T-helper 1 cell (primary cell): ENCODE data around the gene RNF215.

Experiments used
- DNase-seq, 5 donors: peaks; one replicate each; pipeline ENCODE4 v3.0.0-alpha.2; 2012 to 2020
- total RNA-seq, 4 donors: gene quantifications; one replicate each; lab custom pipeline; 2026; lab: John Stamatoyannopoulos, UW

RNF215 gene
- total RNA-seq, result 3.9 to 6.7 (median 5.5) reads per million in 4 donors

DNA sequence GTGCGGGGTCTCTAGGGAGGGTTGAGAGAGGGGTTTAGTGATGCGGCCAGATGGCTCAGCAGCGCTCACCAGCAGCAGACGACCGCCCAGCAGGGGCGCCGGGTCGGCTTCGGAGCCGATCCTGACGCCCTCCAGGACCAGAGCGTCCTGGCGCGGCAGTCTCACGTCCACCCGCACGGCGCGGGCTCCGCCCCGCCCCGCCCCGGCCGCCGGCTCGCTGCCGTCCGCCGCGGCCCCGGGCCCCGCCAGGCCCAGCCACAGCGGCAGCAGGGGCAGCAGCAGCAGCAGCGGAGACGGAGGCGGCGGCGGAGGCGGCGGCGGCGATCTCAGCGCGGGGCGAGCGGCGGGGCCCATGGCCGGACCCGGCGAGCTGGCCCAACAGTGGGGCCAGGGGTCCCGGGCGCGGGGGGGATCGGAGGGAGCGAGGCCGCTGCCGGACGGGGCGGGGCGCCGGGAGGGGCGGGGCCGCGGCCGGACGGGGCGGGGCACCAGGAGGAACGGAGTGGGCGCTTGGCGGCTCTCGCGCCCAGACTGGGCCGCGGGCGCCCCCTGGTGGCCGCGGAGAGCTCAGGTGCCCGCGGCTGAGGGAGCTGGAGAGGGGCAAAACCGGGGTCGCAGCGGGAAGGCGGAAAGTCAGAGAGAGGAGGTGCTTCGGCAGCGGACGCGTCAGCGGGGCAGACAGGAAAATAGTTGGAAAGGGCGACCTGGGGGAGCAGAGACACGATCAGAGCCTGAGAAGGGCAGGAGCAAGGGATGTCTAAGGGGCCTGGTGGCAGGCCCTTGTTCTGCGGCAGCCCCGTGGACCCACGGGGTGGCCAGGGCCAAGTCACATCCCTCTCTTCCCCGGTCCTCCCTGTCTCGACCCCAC is at the start of gene RNF215:
Gene RNF215 (minus strand): TSS at position 452 of the 868 bp plus-strand sequence. CDS start 98 bp downstream, at position 354.
- peak; percentile 64 to 81 (median 67) for DNase-seq

DNA sequence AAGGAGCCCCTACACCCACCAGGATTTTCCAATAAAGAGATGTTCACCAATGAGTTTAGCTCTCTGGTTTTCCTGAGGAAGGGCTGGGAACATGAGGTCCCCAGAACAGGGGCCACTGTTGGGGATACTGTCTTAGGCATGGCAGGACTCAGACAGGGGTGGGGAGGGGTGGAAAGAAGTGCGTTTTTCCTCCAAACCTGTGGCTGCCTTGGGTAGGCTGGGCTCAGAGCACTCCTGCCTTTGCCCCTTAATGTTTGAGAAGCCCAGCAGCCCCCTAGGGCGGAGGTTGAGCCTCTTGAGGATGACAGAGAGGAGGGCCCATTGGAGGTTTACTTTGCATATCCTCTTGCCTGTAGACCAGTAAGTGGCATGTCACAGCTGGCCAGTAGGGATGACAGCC is 49.0 kb upstream of the RNF215 start:
- no peak for DNase-seq

DNA sequence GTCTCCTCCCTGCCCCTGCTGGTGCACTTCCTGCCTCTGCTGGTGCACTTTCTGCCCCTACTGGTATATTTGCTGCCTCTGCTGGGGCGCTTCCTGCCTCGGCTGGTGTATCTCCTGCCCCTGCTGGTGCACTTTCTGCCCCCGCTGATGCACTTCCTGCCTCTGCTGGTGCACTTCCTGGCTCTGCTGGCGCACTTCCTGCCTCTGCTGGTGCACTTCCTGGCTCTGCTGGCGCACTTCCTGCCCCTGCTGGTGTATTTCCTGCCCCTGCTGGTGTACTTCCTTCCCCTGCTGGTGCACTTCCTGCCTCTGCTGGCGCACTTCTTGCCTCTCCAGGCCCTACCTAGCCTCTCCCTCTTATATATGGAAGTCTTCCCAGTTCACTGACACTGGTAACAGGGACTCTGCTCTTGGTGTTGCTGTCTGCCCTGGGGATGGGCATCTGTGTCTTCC is 48.5 kb upstream of the RNF215 start:
- DNase-seq, result peak; percentile 59 to 90 (median 82)

DNA sequence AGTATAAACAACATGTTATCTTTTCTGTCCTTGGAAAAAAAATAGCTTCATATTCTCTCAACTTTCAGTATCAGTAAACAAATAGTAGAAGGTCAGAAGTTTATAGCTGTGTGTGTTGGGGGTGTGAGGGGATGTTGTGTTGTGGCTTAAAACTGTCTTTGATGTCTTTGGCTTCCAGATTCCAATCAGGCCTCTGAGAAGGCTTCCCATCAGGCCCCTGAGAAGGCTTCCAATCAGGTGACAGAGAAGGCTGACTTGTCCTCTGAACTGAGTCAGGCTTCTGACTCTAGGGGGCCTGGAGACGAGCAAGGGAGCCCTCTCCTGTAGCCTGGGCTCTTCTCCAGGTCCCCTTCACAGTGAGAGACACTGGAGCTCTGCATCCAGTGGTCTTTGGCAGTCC is 47.6 kb upstream of the RNF215 start:
- no peak for DNase-seq

DNA sequence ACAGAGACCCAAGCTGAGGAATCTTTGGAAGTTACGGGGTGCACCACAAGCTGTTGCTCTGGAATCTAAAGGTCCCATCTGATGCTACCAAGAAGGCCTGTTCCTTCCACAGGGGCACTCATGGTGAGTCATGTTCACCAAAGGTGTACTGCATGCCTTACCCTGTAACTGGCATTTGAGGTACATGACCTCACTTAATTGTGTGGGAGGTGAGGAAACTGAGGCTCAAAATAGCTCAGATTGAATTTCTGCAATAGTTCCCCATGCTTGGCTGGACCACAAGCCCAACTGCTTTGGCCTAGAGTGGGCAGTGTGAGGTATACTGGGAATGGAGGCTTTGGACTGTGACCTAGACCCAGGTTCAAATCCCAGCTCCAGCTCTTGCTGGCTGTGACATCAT is 46.6 kb upstream of the RNF215 start:
- DNase-seq, result no peak

DNA sequence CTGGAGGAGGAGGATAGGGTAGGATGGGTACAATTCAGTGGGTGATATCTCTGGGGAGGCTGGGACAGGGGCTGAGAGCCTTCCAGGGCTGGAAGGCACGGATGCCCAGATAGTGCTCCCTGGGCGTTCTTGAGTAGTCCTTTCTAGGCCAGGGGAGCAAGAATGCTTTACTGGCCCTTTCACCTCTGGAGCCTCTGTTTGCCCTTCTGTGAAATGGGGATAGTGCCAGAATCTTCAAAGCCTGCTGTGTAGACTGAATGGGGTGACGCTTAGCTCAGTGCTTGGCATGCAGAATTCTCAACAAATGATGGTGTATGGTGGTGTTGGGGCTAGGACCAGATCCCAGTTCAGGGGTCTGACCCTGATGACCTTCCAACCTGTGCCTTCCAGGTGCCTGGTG is 46.0 kb upstream of the RNF215 start:
- no peak for DNase-seq

DNA sequence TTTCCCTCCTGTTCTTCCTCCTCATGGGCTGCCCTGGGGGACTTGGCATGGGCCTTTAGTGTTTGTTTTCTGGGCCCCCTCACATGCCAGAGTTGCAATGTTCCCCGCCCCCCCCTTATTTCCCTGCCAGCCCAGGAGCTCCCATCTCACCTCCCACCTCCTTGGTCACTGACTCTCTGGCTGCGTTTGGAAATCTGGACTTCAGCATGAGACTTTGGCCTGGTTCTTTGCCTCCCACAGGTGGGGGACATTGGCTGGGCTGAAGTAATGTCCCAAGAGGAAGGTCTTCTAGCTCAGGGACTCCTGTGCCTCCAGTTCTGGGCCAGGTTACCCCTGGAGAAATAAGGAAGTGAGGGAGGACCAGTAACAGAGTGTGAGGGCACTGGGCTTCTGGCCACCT is 45.3 kb upstream of the RNF215 start:
- no peak for DNase-seq

DNA sequence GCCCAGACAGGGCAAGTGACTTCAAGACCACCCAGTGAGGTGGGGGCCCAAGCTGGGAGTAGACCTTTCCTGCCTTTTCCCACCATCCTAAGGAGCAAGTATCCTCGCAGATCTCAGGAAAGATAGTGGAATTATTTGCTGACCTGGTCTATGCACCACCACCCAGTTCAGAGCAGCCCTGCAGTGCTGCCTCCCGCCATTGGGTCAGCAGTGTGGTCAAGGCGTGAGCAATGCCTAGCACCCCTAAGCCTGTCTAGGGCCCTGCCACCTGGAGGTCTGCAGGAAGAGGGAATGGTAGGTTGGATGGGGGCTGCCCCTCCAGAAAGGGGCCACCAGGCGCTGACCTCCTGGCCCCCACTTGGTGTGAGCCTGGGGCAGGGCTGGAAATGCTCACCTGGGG is 44.9 kb upstream of the RNF215 start:
- no peak for DNase-seq

DNA sequence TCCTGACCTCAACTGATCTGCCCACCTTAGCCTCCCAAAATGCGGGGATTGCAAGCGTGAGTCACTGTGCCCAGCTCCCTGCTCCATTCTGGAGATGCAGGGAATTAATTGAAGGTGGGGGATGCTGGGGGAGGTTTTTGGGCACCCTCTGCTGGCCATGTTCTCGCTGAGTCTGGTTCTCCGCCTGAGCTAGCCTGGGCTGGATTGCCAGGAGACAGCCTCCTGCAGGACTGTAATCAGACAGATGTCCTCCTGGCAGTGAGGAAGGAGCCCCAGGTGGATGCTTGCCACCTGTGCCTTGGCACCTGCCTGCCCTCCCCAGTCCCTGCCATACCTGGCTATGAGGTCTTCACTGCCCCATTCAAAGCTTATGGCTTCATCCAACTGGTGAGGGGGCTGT is 43.7 kb upstream of the RNF215 start:
- DNase-seq, result no peak

DNA sequence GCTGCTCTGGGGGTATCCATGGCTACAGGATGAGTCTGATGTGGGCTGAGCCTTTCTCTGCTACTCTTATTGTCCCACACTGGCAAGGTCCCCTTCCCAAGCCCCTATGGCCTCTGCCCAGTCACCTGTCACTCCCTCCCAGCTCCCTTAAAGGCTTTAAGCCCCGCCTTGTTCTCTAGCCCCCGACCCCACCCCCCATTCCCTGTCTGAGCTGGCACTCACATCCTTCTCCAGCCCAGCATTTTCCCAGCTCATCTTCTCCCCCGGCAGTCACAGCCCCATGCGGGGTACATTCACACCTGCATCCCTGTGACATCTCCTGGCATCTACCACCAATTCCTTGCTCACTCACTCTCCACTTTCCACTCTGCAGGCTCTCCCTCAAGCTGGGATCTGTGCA is 42.7 kb upstream of the RNF215 start:
- no peak for DNase-seq

DNA sequence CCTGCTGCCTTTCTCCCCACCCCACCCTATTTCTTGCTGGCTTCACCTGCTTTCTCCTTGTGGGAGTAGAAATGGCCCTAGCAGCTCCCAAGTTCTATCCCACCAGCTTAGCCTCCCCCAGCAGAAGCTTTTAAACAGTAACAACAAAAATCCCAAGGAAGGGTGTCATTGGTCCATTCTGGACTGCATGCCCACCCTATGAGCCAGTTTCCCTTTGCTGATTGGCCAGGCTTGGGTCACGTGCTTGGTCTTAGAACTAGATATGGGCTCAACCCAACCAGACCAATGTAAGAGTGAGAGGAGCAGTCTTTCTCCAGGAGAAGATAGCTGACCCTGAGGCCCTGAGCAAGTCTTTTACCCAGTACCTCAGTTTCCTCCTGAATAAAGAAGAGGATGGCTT is 40.7 kb upstream of the RNF215 start:
- no peak for DNase-seq

DNA sequence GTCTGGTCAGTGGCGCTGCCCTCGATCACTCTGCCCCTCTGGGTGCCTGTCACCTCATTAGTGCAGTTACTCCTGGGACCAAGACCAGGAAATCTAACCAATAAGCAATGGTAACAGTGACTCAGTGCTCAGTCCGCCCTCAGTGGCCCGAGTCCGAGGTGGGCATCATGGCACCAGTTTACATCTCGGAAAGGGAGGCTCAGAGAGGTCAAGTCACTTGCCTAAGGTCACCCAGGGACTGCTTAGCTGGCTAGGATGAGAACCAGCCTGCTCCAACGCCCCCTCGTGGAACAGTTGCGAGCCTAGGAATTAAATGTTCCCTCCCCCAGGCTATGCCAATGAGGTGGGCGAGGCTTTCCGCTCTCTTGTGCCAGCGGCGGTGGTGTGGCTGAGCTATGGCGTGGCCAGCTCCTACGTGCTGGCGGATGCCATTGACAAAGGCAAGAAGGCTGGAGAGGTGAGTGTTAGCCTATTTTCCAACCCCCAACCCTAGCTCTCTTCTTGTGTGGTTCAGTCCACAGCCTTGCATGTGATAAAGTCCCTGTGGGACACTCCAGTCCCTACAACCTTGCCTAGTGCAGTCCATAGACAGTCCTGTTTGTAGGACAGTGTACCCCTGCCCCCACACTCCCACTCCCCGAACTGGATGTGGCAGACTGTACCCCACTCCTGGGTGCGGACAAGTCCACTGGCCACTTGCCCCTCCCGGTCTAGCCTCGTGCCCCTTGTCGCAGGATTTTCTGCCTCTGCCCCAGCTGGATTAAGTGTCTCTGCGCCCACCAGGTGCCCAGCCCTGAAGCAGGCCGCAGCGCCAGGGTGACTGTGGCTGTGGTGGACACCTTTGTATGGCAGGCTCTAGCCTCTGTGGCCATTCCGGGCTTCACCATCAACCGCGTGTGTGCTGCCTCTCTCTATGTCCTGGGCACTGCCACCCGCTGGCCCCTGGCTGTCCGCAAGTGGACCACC is 39.5 kb upstream of the RNF215 start:
- peak; percentile 59 to 88 (median 80) for DNase-seq

DNA sequence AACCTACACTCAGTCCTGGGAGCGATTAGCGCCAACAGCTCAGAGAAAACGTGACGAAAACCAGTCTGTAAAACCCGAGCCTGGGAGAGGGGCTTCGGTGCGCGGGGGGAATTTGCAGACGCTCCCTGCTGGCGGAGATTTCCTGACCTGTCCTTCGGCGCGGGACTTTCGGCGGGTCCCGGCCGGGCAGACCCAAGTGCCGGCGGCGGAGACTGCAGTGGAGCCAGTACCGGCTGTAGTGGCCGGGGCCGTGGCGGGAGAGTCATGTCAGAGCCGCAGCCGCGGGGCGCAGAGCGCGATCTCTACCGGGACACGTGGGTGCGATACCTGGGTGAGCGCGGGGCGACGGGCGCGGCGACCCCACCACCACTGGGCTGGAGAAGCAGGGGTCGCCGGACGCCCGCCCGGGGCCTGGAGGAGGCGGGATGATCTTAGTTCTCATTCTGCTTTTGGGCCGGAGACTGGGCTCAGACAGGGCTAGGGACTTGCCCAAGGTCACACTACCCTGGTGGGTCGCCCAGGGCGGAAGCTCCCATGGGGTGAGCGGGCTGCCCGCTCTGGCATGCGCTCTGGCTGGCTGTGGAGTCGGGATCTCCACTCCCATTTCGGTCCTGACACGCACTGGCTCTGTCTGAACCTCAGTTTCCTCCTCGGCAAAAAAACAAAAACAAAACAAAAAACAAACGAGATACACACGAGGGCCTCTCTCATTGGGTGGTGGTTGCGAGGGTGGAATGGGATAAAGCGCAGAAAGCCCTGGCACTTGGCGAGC is 38.6 kb upstream of the RNF215 start, which contains the start of gene MTFP1:
Gene MTFP1 (plus strand): TSS at position 153 of the 772 bp plus-strand sequence. CDS start 112 bp downstream, at position 265.
- DNase-seq, result peak in 4 of 5 donors; percentile 32 to 58 (median 42)

DNA sequence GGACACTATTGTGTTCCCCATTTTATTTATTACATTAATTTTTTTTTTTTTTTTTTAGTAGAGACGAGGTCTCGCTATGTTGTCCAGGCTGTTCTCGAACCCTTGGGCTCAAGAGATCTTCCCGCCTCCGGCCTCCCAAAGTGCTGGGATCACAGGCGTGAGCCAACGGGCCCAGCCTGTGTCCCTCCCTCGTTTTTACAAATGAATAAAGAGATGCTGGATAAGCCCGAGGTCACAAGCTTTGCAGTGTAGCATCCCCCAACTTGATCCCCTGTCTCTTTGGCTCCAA is 38.1 kb upstream of the RNF215 start:
- DNase-seq, result no peak

DNA sequence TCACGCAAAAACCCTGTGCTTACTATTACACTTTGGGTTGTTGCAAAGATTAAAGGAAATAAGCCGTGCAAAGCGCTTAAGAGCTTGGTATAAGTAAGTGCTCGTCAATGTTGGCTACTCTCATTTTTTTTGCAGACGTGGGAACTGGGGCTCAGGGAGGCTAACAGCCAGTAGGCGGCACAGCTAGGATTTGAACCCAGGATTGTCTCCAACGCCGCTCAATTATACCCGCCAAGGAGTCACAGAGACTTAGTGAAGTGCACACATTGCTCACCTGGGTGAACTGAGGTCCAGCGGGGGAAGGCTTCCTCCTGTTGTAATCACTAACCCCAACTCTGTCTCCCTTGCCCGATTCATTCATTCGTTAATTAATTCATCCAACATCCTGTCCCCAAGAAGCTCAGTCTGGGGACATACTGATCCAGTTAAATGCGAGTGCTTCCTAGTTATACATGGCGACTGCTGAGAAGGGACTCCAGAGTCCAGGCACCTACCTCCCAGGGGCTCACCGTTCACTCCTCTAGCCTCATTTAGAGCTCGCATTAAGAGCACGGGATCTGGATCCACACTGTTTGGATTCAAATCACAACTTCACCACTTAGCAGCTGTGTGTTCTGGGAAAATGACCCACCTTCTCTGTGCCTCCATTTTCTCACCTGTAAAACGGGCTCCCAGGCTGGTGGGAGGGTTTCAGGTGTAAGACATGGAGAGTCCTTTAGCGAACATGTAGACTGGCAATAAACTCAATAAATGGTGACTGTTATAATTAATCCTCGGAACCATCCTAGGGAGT is 37.5 kb upstream of the RNF215 start:
- DNase-seq, result peak in 1 of 5 donors; percentile 46

DNA sequence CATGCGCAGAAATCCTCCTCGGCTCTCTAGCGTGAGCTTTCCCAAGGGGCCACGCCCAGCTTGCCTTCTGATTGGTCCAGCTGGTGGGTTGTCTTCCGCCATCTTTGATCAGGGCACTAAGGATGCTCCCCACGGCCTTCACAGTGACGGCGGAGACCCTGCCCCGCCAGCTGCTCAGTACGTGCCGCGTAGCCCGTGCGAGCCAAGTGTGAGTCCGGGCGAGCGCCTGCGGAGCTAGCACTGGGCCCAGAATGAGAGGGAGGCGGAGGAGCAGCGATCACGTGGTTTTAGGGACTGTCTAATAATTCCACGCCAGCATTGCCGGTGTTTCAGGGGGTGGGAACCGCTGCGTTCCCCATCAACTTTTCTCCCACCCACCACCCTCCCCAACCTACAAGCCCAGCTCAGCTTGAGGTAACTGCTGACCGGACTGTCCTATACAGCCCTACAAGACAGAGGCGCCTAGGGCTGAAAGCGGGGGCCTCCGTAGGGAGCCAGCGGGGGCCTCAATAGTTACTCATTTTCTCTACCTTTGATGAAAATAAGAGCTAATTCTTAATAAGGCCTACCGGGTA is 36.8 kb upstream of the RNF215 start:
- DNase-seq, result peak; percentile 97 to 100 (median 98)

DNA sequence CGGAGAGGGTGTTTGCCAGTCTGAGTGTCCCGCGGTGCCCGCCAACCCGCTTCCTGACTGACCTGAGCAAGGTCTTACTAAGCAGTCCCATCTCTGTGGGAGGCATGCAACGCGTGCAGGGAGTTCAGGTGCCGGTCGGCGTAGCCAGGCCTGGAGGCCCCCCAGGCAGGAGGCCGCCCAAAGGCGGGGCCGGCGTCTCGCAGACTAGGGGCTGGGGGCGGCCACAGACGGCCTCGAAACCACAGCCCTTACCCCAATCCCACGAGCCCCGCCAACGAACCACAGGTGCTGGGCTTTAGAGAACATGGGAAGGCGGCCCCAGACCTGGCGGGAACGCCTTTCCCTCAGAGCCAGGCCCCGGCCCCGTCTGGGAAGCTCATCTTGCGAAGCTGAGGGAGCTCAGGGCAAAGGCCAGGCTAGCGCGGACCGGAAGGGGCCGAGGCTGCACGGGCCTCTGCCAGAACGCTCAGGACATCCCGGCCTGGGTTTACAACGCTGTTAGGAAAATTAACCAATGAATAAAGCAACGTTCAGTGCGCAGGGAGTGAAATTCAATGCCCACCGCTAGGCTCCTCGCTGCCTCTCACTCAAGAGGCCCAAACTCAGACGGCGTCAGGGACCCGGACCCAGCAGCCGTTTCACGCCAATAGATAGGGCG is 36.2 kb upstream of the RNF215 start:
- peak in 4 of 5 donors; percentile 13 to 48 (median 36) for DNase-seq

DNA sequence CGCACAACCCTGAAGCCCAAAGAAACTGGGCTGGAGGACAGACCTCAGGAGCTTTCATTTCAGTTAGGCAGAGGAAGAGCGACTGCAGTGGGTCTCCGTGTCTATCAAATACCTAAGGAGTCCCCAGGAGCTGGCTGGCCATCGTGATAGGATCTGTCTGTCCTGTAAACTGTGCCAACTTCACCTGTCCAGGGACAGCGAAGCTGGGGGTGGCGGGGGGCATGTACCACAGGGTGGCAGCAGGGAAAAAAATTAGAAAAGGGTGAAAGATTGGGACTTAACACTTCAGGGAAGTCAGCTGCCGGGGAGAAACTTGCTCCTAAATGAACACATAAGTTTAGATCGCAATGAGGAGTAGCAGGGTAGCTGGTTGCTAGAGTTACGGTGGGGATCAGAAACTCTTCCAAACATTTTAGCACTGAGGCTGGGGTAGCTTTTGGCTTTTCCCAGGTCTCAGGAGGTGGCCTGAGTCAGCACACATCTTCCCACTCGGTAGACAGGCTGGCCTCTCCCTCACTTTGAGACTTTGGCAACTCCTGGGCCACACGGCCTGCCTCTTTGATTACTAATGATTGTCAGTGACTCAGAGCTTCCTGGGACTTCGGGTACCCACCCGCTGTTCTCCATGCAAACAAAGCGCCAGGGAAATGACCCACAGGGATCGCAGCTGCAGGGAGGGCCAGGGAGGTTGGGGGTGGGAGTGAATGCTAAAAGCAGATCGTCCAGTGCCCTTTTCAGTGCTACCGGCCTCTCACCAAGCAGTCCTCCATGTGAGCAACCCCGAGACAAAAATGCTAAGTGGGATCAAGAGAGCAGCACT is 35.5 kb upstream of the RNF215 start:
- peak in 1 of 5 donors; percentile 11 for DNase-seq

DNA sequence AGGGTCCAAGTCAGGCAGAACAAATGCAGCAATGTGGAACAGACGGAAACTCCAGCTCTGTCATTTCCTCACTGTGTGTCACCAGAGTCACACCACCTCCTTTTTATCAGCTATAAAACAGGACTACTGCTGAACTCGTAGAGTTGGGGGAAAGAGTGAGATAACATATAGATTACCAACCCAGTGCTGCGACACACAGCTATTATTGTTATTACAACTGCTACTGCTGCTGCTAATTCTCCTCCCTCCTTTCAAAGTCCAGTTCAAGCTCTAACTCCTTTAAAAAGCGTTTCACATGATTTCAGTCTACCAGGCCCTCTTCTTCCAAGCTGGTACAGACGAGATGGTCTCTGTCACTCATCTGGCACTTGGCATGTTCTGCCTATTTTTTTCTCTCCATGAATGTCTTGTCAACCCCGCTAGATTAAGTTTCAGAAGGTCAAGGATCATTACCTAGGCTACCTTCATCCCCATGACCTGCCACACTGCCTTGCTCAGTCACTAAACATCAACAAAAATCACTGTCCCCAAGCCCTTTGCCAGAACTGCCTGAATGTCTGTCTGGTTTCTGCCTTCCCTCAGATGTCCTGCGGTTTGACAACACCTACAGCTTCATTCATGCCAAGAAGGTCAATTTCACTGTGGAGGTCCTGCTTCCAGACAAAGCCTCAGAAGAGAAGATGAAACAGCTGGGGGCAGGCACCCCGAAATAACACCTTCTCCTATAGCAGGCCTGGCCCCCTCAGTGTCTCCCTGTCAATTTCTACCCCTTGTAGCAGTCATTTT is 34.7 kb upstream of the RNF215 start:
- DNase-seq, result no peak
